HepG2 (cell line): ENCODE data around the gene PDSS2. TPM values are rescaled to one million over a fixed set of nuclear protein-coding genes. Genes with fewer than 3 reads are reported as not detected.

Experiments
- AGO2 ChIP-seq: fragments of 200-400 bp; formaldehyde crosslinking; optimal IDR thresholded peaks from 2 replicates; pipeline ENCODE3; 2017; ENCODE audit warnings: mild to moderate bottlenecking, low read depth, low read length, moderate library complexity
- HDAC1 ChIP-seq: sonication (generic); formaldehyde crosslinking; IDR thresholded peaks from 2 replicates; pipeline ENCODE4 v1.5.1; 2020; ENCODE audit warnings: mild to moderate bottlenecking, missing genetic modification reagents
- HNRNPK ChIP-seq: fragments of 200-400 bp; formaldehyde crosslinking; IDR thresholded peaks from 2 replicates; pipeline ENCODE4 v1.6.1; 2018; ENCODE audit warnings: low read length, low read depth, moderate library complexity, mild to moderate bottlenecking; ENCODE audit not compliant: poor library complexity, severe bottlenecking
- IRF2 ChIP-seq: IDR thresholded peaks from 2 replicates; pipeline ENCODE4 v1.6.1; 2018; ENCODE audit warnings: missing genetic modification reagents, missing compliant biosample characterization
- KDM5B ChIP-seq: sonication (generic); formaldehyde crosslinking; IDR thresholded peaks from 2 replicates; pipeline ENCODE4 v1.4.0; 2020; ENCODE audit warnings: missing genetic modification reagents, mild to moderate bottlenecking, borderline replicate concordance
- MTA1 ChIP-seq: sonication (generic); formaldehyde crosslinking; IDR thresholded peaks from 2 replicates; pipeline ENCODE4 v1.4.0; 2020; ENCODE audit warnings: missing genetic modification reagents, mild to moderate bottlenecking, borderline replicate concordance
- PHF8 ChIP-seq: sonication (generic); formaldehyde crosslinking; IDR thresholded peaks from 2 replicates; pipeline ENCODE4 v1.5.0; 2020; ENCODE audit warnings: missing genetic modification reagents
- POLR2A ChIP-seq, 2 experiments: IDR thresholded peaks; 2 replicates each; pipeline ENCODE4 v1.6.1; 2011; ENCODE audit warnings: low read depth in 2 of 2, low read length in 2 of 2, mild to moderate bottlenecking in 1 of 2, moderate library complexity in 1 of 2; ENCODE audit not compliant: insufficient read depth in 1 of 2
- TEAD2 ChIP-seq: sonication (generic); formaldehyde crosslinking; IDR thresholded peaks from 2 replicates; pipeline ENCODE4 v1.9.0; 2021; ENCODE audit warnings: missing genetic modification reagents
- TEAD3 ChIP-seq: optimal IDR thresholded peaks from 2 replicates; pipeline ENCODE3; 2016; ENCODE audit warnings: borderline replicate concordance
- ZHX1 ChIP-seq: sonication (generic); formaldehyde crosslinking; IDR thresholded peaks from 2 replicates; pipeline ENCODE4 v1.8.1; 2022; ENCODE audit warnings: low read depth, mild to moderate bottlenecking, missing genetic modification reagents
- ZNF138 ChIP-seq: sonication (generic); formaldehyde crosslinking; IDR thresholded peaks from 2 replicates; pipeline ENCODE4 v1.5.0; 2020; ENCODE audit warnings: mild to moderate bottlenecking, low read depth, missing genetic modification reagents
- ZNF224 ChIP-seq: sonication (generic); formaldehyde crosslinking; IDR thresholded peaks from 2 replicates; pipeline ENCODE4 v1.5.0; 2020; ENCODE audit warnings: mild to moderate bottlenecking, missing genetic modification reagents
- polyA plus RNA-seq, 8 experiments: library from polyadenylated mRNA; depleted of rRNA in 3 of 8; stranded (reverse) in 7 of 8; unstranded in 1 of 8; fragments of >200 nt; fragmentation: Illumina TruSeq in 4 of 8; extraction: Trizol in 4 of 8; gene quantifications; 2 replicates each; pipeline versions ENCODE4 v1.2.1 to v1.2.3, GENCODE V29; 2011 to 2016; ENCODE audit warnings: low read depth in 4 of 8, missing spikeins in 1 of 8, mixed read lengths in 1 of 8; ENCODE audit not compliant: insufficient read depth in 1 of 8
- total RNA-seq, 5 experiments: library from RNA; depleted of rRNA; stranded (reverse); fragments of >200 nt; fragmentation: Illumina TruSeq; extraction: Trizol; gene quantifications; 2 replicates each; pipeline ENCODE4 v1.2.3, GENCODE V29; 2016; ENCODE audit warnings: low read depth in 1 of 5
- TF ChIP-seq, protein P1 (sequence below): sonication (generic); formaldehyde crosslinking; IDR thresholded peaks from 2 replicates; pipeline ENCODE4 v1.5.0; 2020; ENCODE audit warnings: mild to moderate bottlenecking, missing genetic modification reagents, borderline replicate concordance
- TF ChIP-seq, protein P2 (sequence below): sonication (generic); formaldehyde crosslinking; IDR thresholded peaks from 2 replicates; pipeline ENCODE4 v1.4.0; 2020; ENCODE audit warnings: missing genetic modification reagents
- TF ChIP-seq, protein P3 (sequence below): sonication (generic); formaldehyde crosslinking; IDR thresholded peaks from 2 replicates; pipeline ENCODE4 v1.5.1; 2020; ENCODE audit warnings: missing genetic modification reagents, mild to moderate bottlenecking, borderline replicate concordance

Gene PDSS2
- total and polyA plus RNA-seq, 2 of the 13 experiments (the other 11 are each of a cell fraction or from before 2014, with no cell fraction given): 16.2 to 17.0 TPM

DNA sequence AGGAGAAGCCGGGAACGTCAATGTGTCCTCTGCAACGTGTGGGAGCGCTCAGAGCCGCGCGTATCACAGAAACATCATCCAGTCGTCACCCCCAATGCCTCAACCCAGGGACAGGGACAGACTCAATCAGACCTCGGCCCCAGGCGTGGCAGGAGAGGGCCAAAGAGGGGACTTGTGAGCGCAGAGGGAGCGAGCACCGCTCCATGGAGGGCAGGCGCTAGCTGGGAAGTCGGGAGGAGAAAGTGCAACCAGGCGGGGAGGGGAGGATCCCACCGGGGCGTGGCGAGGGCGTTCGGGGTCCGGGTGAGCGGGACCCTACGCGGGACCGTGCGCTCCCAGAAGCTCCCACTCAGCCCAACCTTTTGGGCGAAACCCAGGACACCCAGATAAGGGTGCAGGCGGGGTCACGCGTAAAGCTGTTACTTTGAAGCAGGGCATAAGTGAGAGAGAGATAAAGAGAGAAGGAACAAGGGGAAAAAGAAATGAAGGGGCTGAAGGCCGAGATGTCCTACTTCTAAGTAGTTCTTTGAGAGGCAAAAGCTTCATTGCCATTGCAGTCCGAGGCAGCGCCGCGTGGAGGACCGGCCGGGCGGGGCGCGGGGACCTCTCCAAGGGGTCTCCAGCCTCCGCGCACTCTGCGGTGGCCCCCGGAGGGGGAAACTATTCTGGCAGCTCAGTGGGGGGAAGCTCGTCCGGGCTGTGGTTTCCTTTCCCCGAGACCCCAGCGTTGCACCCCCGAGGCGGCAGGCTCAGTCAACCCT, 29.7 kb upstream of the PDSS2 start (continued):
- TF ChIP-seq, protein P1, sequence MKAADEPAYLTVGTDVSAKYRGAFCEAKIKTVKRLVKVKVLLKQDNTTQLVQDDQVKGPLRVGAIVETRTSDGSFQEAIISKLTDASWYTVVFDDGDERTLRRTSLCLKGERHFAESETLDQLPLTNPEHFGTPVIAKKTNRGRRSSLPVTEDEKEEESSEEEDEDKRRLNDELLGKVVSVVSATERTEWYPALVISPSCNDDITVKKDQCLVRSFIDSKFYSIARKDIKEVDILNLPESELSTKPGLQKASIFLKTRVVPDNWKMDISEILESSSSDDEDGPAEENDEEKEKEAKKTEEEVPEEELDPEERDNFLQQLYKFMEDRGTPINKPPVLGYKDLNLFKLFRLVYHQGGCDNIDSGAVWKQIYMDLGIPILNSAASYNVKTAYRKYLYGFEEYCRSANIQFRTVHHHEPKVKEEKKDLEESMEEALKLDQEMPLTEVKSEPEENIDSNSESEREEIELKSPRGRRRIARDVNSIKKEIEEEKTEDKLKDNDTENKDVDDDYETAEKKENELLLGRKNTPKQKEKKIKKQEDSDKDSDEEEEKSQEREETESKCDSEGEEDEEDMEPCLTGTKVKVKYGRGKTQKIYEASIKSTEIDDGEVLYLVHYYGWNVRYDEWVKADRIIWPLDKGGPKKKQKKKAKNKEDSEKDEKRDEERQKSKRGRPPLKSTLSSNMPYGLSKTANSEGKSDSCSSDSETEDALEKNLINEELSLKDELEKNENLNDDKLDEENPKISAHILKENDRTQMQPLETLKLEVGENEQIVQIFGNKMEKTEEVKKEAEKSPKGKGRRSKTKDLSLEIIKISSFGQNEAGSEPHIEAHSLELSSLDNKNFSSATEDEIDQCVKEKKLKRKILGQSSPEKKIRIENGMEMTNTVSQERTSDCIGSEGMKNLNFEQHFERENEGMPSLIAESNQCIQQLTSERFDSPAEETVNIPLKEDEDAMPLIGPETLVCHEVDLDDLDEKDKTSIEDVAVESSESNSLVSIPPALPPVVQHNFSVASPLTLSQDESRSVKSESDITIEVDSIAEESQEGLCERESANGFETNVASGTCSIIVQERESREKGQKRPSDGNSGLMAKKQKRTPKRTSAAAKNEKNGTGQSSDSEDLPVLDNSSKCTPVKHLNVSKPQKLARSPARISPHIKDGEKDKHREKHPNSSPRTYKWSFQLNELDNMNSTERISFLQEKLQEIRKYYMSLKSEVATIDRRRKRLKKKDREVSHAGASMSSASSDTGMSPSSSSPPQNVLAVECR: peak; percentile 66
- no peak for TF ChIP-seq ZNF138
- TF ChIP-seq IRF2: 0 out of 2 replicates have a peak, but pooled peaks have one; percentile 53
- TF ChIP-seq ZHX1 (CRISPR knock-in tag): peak; percentile 71; the same call in 1 of the 2 replicates
- TF ChIP-seq POLR2A (IDR thresholded peaks at IDR 0.05; ENCODE audit: insufficient read depth in 1 of 2, low read depth in 2 of 2, low read length in 2 of 2): peak in 1 of 2 experiments; percentile 17; a peak in 2 of 4 replicates
- peak; percentile 74; the same call in 1 of the 2 replicates for TF ChIP-seq HDAC1 (CRISPR knock-in tag)
- TF ChIP-seq, protein P2, sequence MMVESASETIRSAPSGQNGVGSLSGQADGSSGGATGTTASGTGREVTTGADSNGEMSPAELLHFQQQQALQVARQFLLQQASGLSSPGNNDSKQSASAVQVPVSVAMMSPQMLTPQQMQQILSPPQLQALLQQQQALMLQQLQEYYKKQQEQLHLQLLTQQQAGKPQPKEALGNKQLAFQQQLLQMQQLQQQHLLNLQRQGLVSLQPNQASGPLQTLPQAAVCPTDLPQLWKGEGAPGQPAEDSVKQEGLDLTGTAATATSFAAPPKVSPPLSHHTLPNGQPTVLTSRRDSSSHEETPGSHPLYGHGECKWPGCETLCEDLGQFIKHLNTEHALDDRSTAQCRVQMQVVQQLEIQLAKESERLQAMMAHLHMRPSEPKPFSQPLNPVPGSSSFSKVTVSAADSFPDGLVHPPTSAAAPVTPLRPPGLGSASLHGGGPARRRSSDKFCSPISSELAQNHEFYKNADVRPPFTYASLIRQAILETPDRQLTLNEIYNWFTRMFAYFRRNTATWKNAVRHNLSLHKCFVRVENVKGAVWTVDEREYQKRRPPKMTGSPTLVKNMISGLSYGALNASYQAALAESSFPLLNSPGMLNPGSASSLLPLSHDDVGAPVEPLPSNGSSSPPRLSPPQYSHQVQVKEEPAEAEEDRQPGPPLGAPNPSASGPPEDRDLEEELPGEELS (CRISPR knock-in tag): no peak
- no peak for TF ChIP-seq ZNF224 (CRISPR knock-in tag)
- peak; percentile 38; the same call in 1 of the 2 replicates for TF ChIP-seq MTA1 (CRISPR knock-in tag)
- TF ChIP-seq, protein P3, sequence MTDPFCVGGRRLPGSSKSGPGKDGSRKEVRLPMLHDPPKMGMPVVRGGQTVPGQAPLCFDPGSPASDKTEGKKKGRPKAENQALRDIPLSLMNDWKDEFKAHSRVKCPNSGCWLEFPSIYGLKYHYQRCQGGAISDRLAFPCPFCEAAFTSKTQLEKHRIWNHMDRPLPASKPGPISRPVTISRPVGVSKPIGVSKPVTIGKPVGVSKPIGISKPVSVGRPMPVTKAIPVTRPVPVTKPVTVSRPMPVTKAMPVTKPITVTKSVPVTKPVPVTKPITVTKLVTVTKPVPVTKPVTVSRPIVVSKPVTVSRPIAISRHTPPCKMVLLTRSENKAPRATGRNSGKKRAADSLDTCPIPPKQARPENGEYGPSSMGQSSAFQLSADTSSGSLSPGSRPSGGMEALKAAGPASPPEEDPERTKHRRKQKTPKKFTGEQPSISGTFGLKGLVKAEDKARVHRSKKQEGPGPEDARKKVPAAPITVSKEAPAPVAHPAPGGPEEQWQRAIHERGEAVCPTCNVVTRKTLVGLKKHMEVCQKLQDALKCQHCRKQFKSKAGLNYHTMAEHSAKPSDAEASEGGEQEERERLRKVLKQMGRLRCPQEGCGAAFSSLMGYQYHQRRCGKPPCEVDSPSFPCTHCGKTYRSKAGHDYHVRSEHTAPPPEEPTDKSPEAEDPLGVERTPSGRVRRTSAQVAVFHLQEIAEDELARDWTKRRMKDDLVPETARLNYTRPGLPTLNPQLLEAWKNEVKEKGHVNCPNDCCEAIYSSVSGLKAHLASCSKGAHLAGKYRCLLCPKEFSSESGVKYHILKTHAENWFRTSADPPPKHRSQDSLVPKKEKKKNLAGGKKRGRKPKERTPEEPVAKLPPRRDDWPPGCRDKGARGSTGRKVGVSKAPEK: peak; percentile 81; the same call in 1 of the 2 replicates
- TF ChIP-seq PHF8 (CRISPR knock-in tag): peak; percentile 34; the same call in 1 of the 2 replicates
- peak; percentile 77 for TF ChIP-seq AGO2
- peak; percentile 18 for TF ChIP-seq TEAD3 (CRISPR knock-in tag)
- no peak for TF ChIP-seq TEAD2 (CRISPR knock-in tag)
- TF ChIP-seq HNRNPK: peak; percentile 4
- peak; percentile 67; the same call in 1 of the 2 replicates for TF ChIP-seq KDM5B (CRISPR knock-in tag)
